ENCODE results near the gene TMEM156. TPM values are rescaled to one million over a fixed set of nuclear protein-coding genes. Genes with fewer than 3 reads are reported as not detected.

Gene TMEM156, protein sequence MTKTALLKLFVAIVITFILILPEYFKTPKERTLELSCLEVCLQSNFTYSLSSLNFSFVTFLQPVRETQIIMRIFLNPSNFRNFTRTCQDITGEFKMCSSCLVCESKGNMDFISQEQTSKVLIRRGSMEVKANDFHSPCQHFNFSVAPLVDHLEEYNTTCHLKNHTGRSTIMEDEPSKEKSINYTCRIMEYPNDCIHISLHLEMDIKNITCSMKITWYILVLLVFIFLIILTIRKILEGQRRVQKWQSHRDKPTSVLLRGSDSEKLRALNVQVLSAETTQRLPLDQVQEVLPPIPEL
- 20.5 and 22.3 TPM in 2 replicates for total RNA-seq

DNA sequence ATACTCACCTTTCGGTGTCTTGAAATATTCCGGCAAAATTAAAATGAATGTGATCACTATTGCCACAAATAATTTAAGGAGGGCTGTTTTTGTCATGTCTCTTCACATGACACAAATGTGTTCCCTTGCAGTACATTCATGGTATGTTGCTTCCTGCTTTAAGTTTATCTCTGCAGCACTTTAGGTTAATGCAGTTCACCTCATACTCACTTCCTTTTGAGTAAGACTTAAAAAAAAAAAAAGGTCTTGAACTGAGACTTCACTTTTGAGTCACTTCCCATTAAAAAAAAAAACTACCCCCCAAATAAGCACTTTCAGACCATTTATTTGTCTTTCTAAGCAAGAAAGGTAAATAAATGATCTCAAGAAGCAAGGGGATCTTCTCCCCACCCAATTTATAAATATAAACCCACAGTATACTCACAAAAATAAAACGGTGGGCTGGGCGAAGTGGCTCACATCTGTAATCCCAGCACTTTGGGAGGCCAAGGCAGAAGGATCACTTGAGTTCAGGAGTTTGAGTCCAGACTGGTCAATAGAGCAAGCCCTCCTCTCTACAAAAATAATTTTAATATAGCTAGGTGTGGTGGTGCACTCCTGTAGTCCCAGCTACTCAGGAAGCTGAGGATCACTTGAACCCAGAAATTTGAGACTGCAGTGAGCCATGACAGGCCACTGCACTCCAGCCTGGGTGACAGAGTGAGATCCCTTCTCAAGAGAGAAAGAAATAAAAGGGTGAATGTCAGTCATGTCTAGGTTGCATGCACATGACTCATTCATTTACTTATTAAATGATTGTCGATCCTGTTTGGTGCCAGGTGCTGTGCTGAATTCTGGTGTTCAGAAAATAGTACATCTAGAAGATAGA, at the start of gene TMEM156:
TMEM156 (minus strand) TSS at position 192 of the 868 bp plus-strand sequence; CDS start at position 96, 96 bp downstream.
- intact Hi-C loops (cut with micrococcal nuclease): loop anchor here (1.0 to 5.0 kb wide), 5 partner anchors 12 to 900 kb away; partner anchors contain the start of gene WDR19

- intact Hi-C loops (cut with micrococcal nuclease): no loop called here
Observed at GRCh38 chr4:39078829-39079228, 46.6 kb upstream of the TMEM156 start.

GRCh38 chr4:39068907-39069306, 36.7 kb upstream of the TMEM156 start:
- intact Hi-C loops (cut with micrococcal nuclease): no loop called here

- intact Hi-C loops (cut with micrococcal nuclease): no loop called here
Observed at GRCh38 chr4:39067451-39067850, 35.2 kb upstream of the TMEM156 start.

DNA sequence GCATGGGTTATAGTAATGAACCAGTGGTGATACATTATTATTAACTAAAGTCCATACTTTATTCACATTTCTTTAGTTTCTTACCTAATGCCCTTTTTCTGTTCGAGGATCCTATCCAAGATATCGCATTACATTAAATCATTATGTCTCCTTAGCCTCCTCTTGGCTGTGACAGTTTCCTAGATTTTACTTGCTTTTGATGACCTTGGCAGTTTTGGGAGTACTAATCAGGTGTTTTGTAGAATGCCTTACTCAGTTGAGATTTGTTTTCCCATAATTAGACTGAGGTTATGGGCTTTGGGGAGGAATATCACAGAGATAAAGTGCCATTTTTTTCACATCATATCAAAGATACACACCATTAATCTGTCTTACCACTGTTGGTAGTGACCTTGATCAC, 34.8 kb upstream of the TMEM156 start:
- intact Hi-C loops (cut with micrococcal nuclease): no loop called here

DNA sequence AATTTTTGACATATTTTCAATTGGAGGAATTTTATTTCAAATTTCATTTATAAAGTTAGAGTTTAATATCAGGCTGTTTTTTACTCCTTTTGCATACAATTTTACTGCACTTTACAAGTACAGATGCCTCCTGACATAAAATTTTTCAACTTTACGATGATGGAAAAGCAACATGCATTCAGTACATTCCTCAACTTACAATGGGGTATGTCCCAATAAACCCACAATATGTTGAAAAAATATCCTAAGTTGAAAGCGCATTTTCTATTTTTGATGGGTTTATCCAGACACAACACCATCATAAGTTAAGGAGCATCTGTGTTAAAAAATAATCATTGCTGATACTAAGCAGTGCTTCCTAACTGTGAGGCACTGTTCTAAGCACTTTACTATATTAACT, 34.2 kb upstream of the TMEM156 start:
- intact Hi-C loops (cut with micrococcal nuclease): no loop called here

- intact Hi-C loops (cut with micrococcal nuclease): no loop called here
Observed at GRCh38 chr4:39063430-39063829, 31.2 kb upstream of the TMEM156 start.

DNA sequence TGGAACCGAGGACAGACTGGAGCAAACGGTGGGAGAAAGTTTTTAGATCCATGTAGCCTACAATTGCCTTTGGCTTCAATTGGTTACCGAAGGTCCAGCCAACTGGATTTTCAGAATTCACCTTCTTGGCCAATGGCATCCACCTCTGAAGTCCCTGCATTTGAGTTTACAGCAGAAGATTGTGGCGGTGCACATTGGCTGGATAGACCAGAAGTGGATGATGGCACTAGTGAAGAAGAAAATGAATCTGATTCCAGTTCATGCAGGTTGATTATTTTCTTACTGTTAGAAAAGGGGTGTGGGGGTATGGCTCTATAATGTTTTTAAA, 30.5 kb upstream of the TMEM156 start:
- intact Hi-C loops (cut with micrococcal nuclease): no loop called here

- intact Hi-C loops (cut with micrococcal nuclease): no loop called here
Observed at GRCh38 chr4:39062094-39062769, 30.0 kb upstream of the TMEM156 start, which contains the start of gene KLHL5. Gene KLHL5 (plus strand): TSS chr4:39062232. CDS start chr4:39062653, 421 bp downstream.

- intact Hi-C loops (cut with micrococcal nuclease): no loop called here
Observed at GRCh38 chr4:39061457-39061856, 29.2 kb upstream of the TMEM156 start.

- intact Hi-C loops (cut with micrococcal nuclease): no loop called here
Observed at GRCh38 chr4:39056023-39056422, 23.8 kb upstream of the TMEM156 start.

- intact Hi-C loops (cut with micrococcal nuclease): no loop called here
Observed at GRCh38 chr4:39054497-39054896, 22.3 kb upstream of the TMEM156 start.

- intact Hi-C loops (cut with micrococcal nuclease): no loop called here
Observed at GRCh38 chr4:39053983-39054382, 21.8 kb upstream of the TMEM156 start.

GRCh38 chr4:39051492-39051891, 19.3 kb upstream of the TMEM156 start:
- intact Hi-C loops (cut with micrococcal nuclease): no loop called here

DNA sequence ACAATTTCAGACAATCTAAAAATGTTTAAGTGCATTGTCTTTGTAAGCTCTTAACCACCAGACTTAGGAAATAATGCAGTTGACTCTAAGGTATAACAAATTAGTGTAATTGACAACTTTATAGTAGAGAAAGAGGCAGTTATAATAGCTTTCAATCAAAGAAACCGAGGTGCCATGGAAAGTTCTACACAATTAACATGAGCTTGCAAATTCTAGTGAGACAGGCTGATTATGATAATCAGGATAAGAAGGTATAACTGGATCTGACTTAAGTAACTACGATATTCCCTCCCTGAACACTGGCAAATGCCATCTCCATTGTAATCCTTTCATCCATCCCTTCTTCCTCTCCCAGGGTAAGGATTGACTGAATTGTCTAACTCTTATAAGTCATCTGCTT, 18.4 kb upstream of the TMEM156 start:
- intact Hi-C loops (cut with micrococcal nuclease): no loop called here

DNA sequence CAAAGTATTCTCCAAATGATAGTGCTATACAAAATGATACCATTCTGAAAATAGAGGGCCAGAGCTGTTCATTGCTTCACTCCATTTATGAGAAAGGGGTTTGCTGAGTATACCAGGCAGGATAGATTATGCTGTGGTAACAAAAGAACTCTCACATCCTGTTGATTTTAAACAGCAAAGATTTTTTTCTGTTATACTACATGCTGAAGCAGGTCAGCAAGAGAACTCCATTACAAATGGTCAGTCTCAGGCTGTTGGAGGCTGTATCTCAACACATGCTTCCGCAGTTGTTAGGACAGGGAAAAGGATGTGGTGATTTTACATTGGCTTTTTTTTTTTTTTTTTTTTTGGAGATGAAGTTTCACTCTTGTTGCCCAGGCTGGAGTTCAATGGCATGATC, 16.1 kb upstream of the TMEM156 start:
- intact Hi-C loops (cut with micrococcal nuclease): loop anchor here (5.0 to 10.0 kb wide), 3 partner anchors 146 to 476 kb away; partner anchors contain the start of genes LIAS, RPL9 and UGDH

- intact Hi-C loops (cut with micrococcal nuclease): loop anchor here (5.0 to 10.0 kb wide), 3 partner anchors 145 to 477 kb away; partner anchors contain the start of genes LIAS, RPL9 and UGDH
Observed at GRCh38 chr4:39047681-39048080, 15.5 kb upstream of the TMEM156 start.

- intact Hi-C loops (cut with micrococcal nuclease): loop anchor here (5.0 to 10.0 kb wide), 3 partner anchors 144 to 479 kb away; partner anchors contain the start of genes LIAS, RPL9 and UGDH
Observed at GRCh38 chr4:39046249-39046648, 14.0 kb upstream of the TMEM156 start.

DNA sequence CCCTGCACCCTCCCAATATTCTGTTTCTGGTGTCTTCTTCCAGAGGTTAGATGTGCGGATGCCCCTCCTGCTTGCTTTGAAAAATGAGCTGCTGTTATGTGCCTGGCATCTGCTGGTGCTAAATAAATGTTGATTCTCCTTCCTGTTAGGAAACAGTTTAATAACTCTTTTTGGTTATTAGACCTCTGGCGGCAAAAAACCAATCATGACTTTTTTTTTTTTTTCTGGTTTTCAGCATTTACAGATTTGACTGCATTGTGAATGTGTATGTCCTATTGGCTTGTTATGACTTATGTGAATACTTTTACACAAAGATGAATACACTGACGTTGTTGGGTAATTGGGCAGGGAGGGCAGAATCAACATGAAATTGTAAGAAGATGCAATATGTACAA, 13.6 kb upstream of the TMEM156 start:
- intact Hi-C loops (cut with micrococcal nuclease): loop anchor here (2.0 to 10.0 kb wide), 5 partner anchors 73 to 479 kb away; partner anchors contain the start of genes LIAS, RPL9 and UGDH

GRCh38 chr4:39044956-39045826, 13.0 kb upstream of the TMEM156 start:
- intact Hi-C loops (cut with micrococcal nuclease): loop anchor here (1.0 to 10.0 kb wide), 8 partner anchors 13 to 480 kb away; partner anchors contain the start of genes LIAS, RPL9, TMEM156 and UGDH
